Nephron (organoid): ENCODE results near the gene DARS2.

Experiments used
- H3K27ac Mint-ChIP-seq, 3 experiments: 2 replicates each; pipeline ENCODE4 v1.8.0; 2020; ENCODE audit warnings: mixed read lengths in 3 of 3, mild to moderate bottlenecking in 2 of 3, moderate library complexity in 1 of 3
- H3K27me3 Mint-ChIP-seq: 2 replicates; pipeline ENCODE4 v1.8.0; 2021; ENCODE audit warnings: low read depth, mild to moderate bottlenecking, moderate library complexity, mixed read lengths
- H3K36me3 Mint-ChIP-seq: 2 replicates; pipeline ENCODE4 v1.8.0; 2020; ENCODE audit warnings: low read depth, mixed read lengths
- H3K4me1 Mint-ChIP-seq: 2 replicates; pipeline ENCODE4 v1.8.0; 2020; ENCODE audit warnings: mixed read lengths
- H3K4me3 Mint-ChIP-seq, 3 experiments: 2 replicates each; pipeline ENCODE4 v1.8.0; 2020; ENCODE audit warnings: mild to moderate bottlenecking in 3 of 3, mixed read lengths in 3 of 3, moderate library complexity in 2 of 3
- H3K9me3 Mint-ChIP-seq: 2 replicates; pipeline ENCODE4 v1.8.0; 2020; ENCODE audit warnings: mixed read lengths
- TF ChIP-seq, protein P1 (sequence below), 3 experiments: fragments of 200-600 bp; sonication (generic); IDR thresholded peaks; one replicate each; pipeline ENCODE4 v1.5.0; 2021; ENCODE audit warnings: antibody characterized with exemption in 3 of 3; ENCODE audit not compliant: unreplicated experiment in 3 of 3

DARS2 gene

DNA sequence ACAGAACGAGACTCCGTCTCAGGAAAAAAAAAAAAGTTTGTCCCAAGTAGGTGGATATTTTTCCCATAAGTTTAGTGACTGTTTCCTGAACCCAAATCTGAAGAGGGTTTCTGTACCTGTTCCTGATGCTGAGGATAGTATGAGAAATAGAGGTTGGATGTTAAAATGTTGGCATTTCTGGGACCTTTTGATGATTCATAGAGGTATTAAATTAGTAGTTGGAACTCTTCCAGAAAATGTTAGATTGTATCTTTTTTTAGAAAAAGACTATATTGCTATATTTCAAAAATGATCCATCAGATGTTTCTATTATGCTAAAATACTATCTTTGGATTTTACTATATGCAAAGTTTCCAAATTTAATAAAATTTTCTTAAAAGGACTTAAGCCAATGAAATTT is 3.1 kb downstream of the DARS2 start:
- H3K27me3 Mint-ChIP-seq, result no peaks in the 10 kb centered on the region
- no peak overlapping the region for H3K27ac Mint-ChIP-seq
- TF ChIP-seq, protein P1, sequence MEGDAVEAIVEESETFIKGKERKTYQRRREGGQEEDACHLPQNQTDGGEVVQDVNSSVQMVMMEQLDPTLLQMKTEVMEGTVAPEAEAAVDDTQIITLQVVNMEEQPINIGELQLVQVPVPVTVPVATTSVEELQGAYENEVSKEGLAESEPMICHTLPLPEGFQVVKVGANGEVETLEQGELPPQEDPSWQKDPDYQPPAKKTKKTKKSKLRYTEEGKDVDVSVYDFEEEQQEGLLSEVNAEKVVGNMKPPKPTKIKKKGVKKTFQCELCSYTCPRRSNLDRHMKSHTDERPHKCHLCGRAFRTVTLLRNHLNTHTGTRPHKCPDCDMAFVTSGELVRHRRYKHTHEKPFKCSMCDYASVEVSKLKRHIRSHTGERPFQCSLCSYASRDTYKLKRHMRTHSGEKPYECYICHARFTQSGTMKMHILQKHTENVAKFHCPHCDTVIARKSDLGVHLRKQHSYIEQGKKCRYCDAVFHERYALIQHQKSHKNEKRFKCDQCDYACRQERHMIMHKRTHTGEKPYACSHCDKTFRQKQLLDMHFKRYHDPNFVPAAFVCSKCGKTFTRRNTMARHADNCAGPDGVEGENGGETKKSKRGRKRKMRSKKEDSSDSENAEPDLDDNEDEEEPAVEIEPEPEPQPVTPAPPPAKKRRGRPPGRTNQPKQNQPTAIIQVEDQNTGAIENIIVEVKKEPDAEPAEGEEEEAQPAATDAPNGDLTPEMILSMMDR (IDR thresholded peaks at IDR 0.05; ENCODE audit: unreplicated experiment in 3 of 3), result no peak
- no peaks in the 10 kb centered on the region for H3K9me3 Mint-ChIP-seq
- H3K4me3 Mint-ChIP-seq, result peak overlapping the region in 2 of 3 experiments; percentile 17 to 23
- peaks cover 28% of the 10 kb centered on the region for H3K4me1 Mint-ChIP-seq
- H3K36me3 Mint-ChIP-seq, result peaks cover 13% of the 10 kb centered on the region

DNA sequence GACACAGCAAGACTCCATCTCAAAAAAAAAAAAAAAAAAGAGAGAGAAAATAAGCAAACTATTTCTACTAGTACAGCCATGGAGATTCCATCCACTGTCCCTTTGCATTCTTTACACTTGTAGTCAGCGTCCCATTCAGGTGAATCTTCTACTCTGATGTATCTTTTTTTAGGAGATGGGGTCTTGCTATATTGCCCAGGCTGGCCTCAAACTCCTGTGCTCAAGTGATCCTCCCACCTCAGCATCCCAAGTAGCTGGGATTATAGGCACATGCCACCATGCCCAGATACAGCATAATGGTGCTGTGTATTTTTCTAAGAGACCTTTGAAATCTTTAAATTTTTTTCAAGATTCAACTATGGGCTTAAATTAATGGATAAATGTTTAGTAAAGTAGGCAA is 8.3 kb downstream of the DARS2 start:
- Mint-ChIP-seq H3K4me1 (peaks cover 5% of the 10 kb centered on the region), H3K36me3 (peaks cover 29% of the 10 kb centered on the region), H3K4me3 (no peak overlapping the region), H3K9me3 (no peaks in the 10 kb centered on the region), H3K27ac (no peak overlapping the region), H3K27me3 (no peaks in the 10 kb centered on the region)
- TF ChIP-seq, protein P1 (IDR thresholded peaks at IDR 0.05; ENCODE audit: unreplicated experiment in 3 of 3), result no peak

DNA sequence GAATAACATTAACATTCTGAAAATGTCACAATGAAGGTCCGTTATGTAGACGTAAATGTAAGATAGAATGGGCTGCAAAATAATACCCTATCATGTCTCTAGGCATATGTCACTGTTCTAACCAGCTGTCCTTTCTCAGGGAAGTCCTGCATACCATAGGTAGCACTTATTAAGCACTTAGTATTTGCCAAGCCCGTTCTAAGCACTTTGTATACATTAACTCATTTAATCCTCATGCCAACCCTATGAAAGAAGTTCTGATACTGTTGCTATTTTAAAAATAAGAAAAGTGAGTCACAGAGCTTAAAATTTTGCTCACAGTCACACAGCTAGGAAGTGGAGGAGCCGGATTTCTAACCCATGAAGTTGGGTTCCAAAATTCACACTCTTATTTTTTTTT is 27.6 kb downstream of the DARS2 start:
- H3K4me1 Mint-ChIP-seq, result peaks cover 3% of the 10 kb centered on the region
- H3K27me3 Mint-ChIP-seq, result no peaks in the 10 kb centered on the region
- no peaks in the 10 kb centered on the region for H3K9me3 Mint-ChIP-seq
- TF ChIP-seq, protein P1 (IDR thresholded peaks at IDR 0.05; ENCODE audit: unreplicated experiment in 3 of 3), result no peak
- peaks cover 51% of the 10 kb centered on the region for H3K36me3 Mint-ChIP-seq
- H3K4me3 Mint-ChIP-seq, result no peak overlapping the region
- H3K27ac Mint-ChIP-seq, result peak overlapping the region in 1 of 3 experiments; percentile 51

DNA sequence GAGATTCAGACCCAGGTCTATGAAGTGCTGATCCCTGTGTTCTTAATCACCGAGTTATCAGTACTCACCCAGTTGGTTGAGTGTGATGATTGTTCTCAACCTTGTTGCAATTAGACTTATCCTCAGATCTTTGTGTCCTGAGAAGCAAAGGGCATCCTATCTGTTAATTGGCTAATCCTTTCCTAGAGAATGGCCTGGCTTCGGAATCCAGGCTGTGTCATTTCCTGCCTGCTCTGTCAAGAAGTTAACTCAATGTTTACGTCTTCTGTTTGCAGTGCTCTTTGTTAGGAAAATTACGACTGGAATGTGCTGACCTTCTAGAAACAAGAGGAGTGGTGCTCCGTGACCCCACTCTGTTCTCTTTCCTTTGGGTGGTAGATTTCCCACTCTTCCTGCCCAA is 28.6 kb downstream of the DARS2 start:
- no peaks in the 10 kb centered on the region for H3K27me3 Mint-ChIP-seq
- H3K4me1 Mint-ChIP-seq, result peaks cover 3% of the 10 kb centered on the region
- H3K4me3 Mint-ChIP-seq, result no peak overlapping the region
- TF ChIP-seq, protein P1 (IDR thresholded peaks at IDR 0.05; ENCODE audit: unreplicated experiment in 3 of 3), result no peak
- H3K9me3 Mint-ChIP-seq, result no peaks in the 10 kb centered on the region
- peaks cover 54% of the 10 kb centered on the region for H3K36me3 Mint-ChIP-seq
- H3K27ac Mint-ChIP-seq, result peak overlapping the region; percentile 80 to 91 (median 91)

DNA sequence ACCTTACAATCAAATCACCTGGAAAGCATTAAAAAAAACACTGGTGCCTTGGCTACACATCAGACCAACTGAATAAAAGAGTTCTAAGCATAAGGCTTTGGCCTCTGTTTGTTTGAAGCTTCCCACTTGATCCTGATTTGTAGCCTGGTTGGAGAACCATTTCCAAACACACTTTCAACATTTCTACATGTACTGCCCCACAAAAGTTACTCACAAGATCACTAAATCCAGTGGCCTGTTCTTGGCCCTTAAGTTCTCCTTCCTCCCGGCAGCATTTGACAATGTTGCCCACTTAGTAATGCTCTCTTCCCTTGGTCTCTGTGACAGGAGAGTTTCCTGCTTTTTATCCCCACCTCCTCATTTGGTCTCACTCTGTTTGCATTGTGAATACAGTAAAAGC is 31.5 kb downstream of the DARS2 start:
- TF ChIP-seq, protein P1 (IDR thresholded peaks at IDR 0.05; ENCODE audit: unreplicated experiment in 3 of 3), result no peak
- no peak overlapping the region for H3K4me3 Mint-ChIP-seq
- peaks cover 60% of the 10 kb centered on the region for H3K36me3 Mint-ChIP-seq
- H3K9me3 Mint-ChIP-seq, result no peaks in the 10 kb centered on the region
- peak overlapping the region in 2 of 3 experiments; percentile 5 to 8 for H3K27ac Mint-ChIP-seq
- H3K27me3 Mint-ChIP-seq, result no peaks in the 10 kb centered on the region
- H3K4me1 Mint-ChIP-seq, result peaks cover 3% of the 10 kb centered on the region

GRCh38 chr1:173856903-173857302 is 32.4 kb downstream of the DARS2 start:
- peaks cover 57% of the 10 kb centered on the region for H3K36me3 Mint-ChIP-seq
- peaks cover 3% of the 10 kb centered on the region for H3K4me1 Mint-ChIP-seq
- H3K9me3 Mint-ChIP-seq, result no peaks in the 10 kb centered on the region
- TF ChIP-seq, protein P1 (IDR thresholded peaks at IDR 0.05; ENCODE audit: unreplicated experiment in 3 of 3), result no peak
- H3K27ac Mint-ChIP-seq, result no peak overlapping the region
- no peaks in the 10 kb centered on the region for H3K27me3 Mint-ChIP-seq
- no peak overlapping the region for H3K4me3 Mint-ChIP-seq
